Aorta (tissue), 5 donors: ENCODE data around the gene ZNF81. TPM values are rescaled to one million over a fixed set of nuclear protein-coding genes. Genes with fewer than 3 reads are reported as not detected.
A peak's percentile ranks its signal among the peaks of the same experiment; 100 is the strongest.
"Not testable (repeated sequence)": the region's sequence is repeated elsewhere in the genome, so short reads cannot be mapped to it uniquely, and the experiment has no call there.

ENCODE experiments used
- ATAC-seq: fragments of 200-7000 bp; cut with Tn5 transposase; one replicate; pipeline ENCODE4 v1.9.1; 2022; ENCODE audit warnings: moderate library complexity; ENCODE audit not compliant: low FRiP score
- DNase-seq, 2 donors: peaks; one replicate each; pipeline ENCODE4 v3.0.0-alpha.2; 2020
- H3K27ac ChIP-seq, 2 donors: one replicate each; pipeline ENCODE4 v1.5.1; 2013; ENCODE audit warnings: low read length in 2 of 2, mild to moderate bottlenecking in 2 of 2, moderate library complexity in 2 of 2, control low read depth in 1 of 2, inconsistent platforms in 1 of 2, low read depth in 1 of 2
- H3K27me3 ChIP-seq, 2 donors: one replicate each; pipeline ENCODE4 v1.6.1; 2013; ENCODE audit warnings: control low read depth in 1 of 2, low read length in 1 of 2, mild to moderate bottlenecking in 1 of 2, moderate library complexity in 1 of 2; ENCODE audit not compliant: insufficient read depth in 2 of 2, control insufficient read depth in 1 of 2
- H3K36me3 ChIP-seq, 2 donors: one replicate each; pipeline ENCODE4 v1.6.1; 2013; ENCODE audit warnings: control low read depth in 1 of 2, low read length in 1 of 2, mild to moderate bottlenecking in 1 of 2; ENCODE audit not compliant: insufficient read depth in 2 of 2, control insufficient read depth in 1 of 2
- H3K4me1 ChIP-seq, 2 donors: one replicate each; pipeline ENCODE4 v1.6.1; 2013; ENCODE audit warnings: low read length in 2 of 2, control low read depth in 1 of 2, mild to moderate bottlenecking in 1 of 2, moderate library complexity in 1 of 2; ENCODE audit not compliant: insufficient read depth in 2 of 2, control insufficient read depth in 1 of 2
- H3K4me3 ChIP-seq, 2 donors: one replicate each; pipeline ENCODE4 v1.5.1; 2013; ENCODE audit warnings: low read length in 2 of 2, control low read depth in 1 of 2, mild to moderate bottlenecking in 1 of 2
- H3K9me3 ChIP-seq: one replicate; pipeline ENCODE4 v1.6.1; 2013; ENCODE audit warnings: mild to moderate bottlenecking, low read length; ENCODE audit not compliant: control insufficient read depth
- WGBS, 2 donors: extraction: QIAGEN DNeasy Blood & Tissue Kit; methylation state at CpG; one replicate each; pipeline ENCODE4 v1.1.7; 2013; 5-methylcytosine and 5-hydroxymethylcytosine counted together
- intact Hi-C, 2 donors: fragments of 100-400 bp; cut with DNase I; formaldehyde crosslinking; loops; one replicate each; pipeline versions ENCODE4 v1.14.2 to v1.15.0; 2022
- polyA plus RNA-seq, 2 donors: library from polyadenylated mRNA; stranded (reverse); fragments of 200-250 nt; gene quantifications; one replicate each; pipeline ENCODE4 v1.2.3, GENCODE V29; 2013
- total RNA-seq, 2 donors: library from RNA; stranded (reverse); fragmentation: NEBNext Ultra II Directional; extraction: Animal tissue kit (Norgen Biotek cat#: 25700); gene quantifications; one replicate each; pipeline ENCODE4 v1.2.1, GENCODE V29; 2021
- donor health status: healthy with polysubstance abuse.
- donor health status: Bipolar disorder and iron deficiency.
- donor health status: DM: no; HTN: no; CAD: no.
- donor health status: DM: no; HTN: no; CAD: no.
- donor health status: DM: yes; HTN: yes; CAD: no.

The ZNF81 gene
- total and polyA plus RNA-seq, 4 donors, result 1.1 to 13.3 (median 5.7) TPM

DNA sequence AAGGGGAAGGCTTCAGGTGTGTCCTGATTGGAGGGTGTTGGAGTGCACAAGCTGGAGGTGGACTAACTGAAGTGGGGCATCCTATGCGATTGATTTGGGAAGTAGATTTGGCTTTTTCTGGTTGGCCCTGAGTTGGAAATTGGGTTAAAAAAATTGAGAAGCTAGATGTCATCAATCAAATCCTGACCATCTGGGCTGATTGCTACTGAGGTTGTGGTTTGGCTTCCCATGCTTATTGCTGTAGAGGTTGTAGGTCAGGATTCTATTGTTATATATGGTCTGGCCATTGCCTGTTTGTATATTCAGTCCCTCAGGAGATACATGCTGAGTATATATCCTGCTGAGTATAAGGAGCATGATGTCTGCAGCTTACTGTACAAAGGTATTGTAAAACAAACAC lies 7.7 kb upstream of the ZNF81 start:
- H3K4me1 ChIP-seq, result no peaks in the 10 kb centered on the region
- no peak overlapping the region for H3K4me3 ChIP-seq
- intact Hi-C loops, result no loop called here
- H3K36me3 ChIP-seq, result no peaks in the 10 kb centered on the region
- no peak overlapping the region for H3K27ac ChIP-seq
- ATAC-seq, result no peak
- H3K27me3 ChIP-seq, result no peaks in the 10 kb centered on the region
- WGBS, 2 donors, result 77 to 81% methylated on average over 1 of the region's 1 CpG
- DNase-seq, result no peak
- no peaks in the 10 kb centered on the region for H3K9me3 ChIP-seq

DNA sequence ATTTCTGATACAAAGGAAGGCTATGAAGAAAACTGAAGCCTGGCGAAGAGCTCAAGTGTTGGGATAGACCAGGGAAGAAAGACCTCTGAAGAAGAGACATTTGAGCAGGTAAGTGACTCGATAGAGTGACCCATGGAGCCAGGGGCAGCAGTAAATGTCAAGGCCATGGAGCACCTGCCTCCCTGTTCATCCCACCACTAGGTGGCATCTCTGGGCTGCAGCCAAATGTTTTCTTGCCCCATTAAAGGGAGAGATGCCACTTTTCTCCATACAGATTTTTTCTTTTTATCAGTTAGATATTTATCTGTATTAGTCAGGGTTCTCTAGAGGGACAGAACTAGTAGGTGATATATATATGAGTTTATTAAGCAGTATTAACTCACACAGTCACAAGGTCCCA lies 4.9 kb upstream of the ZNF81 start:
- Histone ChIP-seq H3K36me3 (no peaks in the 10 kb centered on the region), H3K27ac (no peak overlapping the region), H3K4me3 (no peak overlapping the region), H3K27me3 (no peaks in the 10 kb centered on the region), H3K4me1 (no peaks in the 10 kb centered on the region), H3K9me3 (no peaks in the 10 kb centered on the region)
- 31 to 43% methylated on average over 2 of the region's 2 CpGs for WGBS, 2 donors
- intact Hi-C loops, result loop anchor here (10.0 kb wide), 2 partner anchors 177 to 193 kb away; partner anchors contain the start of genes ELK1 (in 1 of the 2) and UXT (in 1 of the 2)
- DNase-seq (peak in 1 of 2 donors; percentile 51), ATAC-seq (no peak)

DNA sequence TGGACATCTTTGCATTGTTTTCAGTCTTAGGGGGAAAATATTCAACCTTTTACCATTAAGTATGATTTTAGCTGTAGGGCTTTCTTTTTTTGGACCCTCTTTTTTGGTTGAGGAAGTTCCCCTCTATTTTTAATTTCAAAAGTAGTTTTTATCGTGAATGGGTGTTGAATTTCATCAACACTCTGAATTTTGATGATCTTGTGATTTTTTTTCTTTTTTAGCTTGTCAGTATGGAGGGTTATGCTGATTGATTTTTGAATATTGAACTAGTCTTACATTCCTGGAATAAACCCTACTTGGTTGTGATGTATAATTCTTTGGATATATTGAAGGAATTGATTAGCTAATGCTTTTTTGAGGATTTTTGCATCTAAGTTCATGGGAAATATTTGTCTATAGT lies 1.7 kb downstream of the ZNF81 start:
- intact Hi-C loops, result loop anchor here (5.0 to 10.0 kb wide), 3 partner anchors 184 to 189 kb away; partner anchors contain the start of genes ELK1 (in 1 of the 2) and UXT (in 1 of the 2)
- 65 to 76% methylated on average over 1 of the region's 1 CpG for WGBS, 2 donors
- no peak for ATAC-seq

DNA sequence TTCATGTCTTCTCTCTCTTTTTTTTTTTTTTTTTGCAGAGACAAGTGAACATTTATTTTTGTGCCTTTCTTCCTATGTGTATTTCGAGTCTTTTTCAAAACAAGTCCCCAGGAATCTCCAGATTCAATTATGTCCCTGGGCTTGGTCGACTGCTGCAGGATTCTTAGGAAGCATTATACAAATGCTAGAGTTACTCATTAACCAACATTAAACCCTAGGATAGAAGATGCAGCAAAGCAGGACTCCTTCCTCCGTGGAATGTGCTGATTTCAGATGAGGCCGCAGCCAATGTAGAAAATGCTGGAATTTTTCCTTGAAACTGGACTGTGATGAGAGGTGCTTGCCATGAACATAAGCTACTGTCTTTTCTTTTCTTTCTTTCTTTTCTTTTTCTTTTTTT lies 3.4 kb downstream of the ZNF81 start:
- no peak overlapping the region for H3K4me3 ChIP-seq
- no peak overlapping the region for H3K27ac ChIP-seq
- no peaks in the 10 kb centered on the region for H3K9me3 ChIP-seq
- H3K4me1 ChIP-seq, result no peaks in the 10 kb centered on the region
- intact Hi-C loops, result no loop called here
- no peak for ATAC-seq
- H3K27me3 ChIP-seq, result no peaks in the 10 kb centered on the region
- whole genome bisulfite sequencing, 2 donors, result 76 to 85% methylated on average over 4 of the region's 4 CpGs
- no peak for DNase-seq
- no peaks in the 10 kb centered on the region for H3K36me3 ChIP-seq

More for the DNA sequence above, 1.7 kb downstream of the ZNF81 start:
- no peaks in the 10 kb centered on the region for H3K4me1 ChIP-seq
- H3K4me3 ChIP-seq, result no peak overlapping the region
- no peak overlapping the region for H3K27ac ChIP-seq
- H3K27me3 ChIP-seq, result no peaks in the 10 kb centered on the region
- H3K36me3 ChIP-seq, result no peaks in the 10 kb centered on the region
- no peaks in the 10 kb centered on the region for H3K9me3 ChIP-seq
- DNase-seq, result no peak

DNA sequence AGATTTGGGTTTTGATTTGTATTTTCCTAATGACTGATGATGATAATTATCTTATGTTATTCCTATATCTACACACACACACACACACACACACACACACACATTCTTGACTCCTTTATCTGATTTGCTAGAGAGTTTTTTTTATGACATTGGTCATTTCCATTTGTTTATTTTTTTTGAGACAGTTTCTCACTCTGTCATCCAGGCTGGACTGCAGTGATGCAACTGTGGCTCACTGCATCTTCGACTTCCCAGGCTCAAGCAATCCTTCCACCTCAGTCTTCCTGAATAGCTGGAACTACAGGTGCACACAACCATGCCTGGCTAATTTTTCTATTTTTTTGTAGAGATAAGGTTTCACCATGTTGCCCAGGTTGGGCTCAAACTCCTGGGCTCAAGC lies 6.7 kb downstream of the ZNF81 start:
- WGBS, 2 donors, result 74 to 83% methylated on average over 1 of the region's 1 CpG
- Histone ChIP-seq H3K9me3 (no peaks in the 10 kb centered on the region), H3K27ac (no peak overlapping the region), H3K4me1 (no peaks in the 10 kb centered on the region), H3K4me3 (no peak overlapping the region), H3K36me3 (no peaks in the 10 kb centered on the region), H3K27me3 (no peaks in the 10 kb centered on the region)
- no peak for DNase-seq
- intact Hi-C loops, result no loop called here
- ATAC-seq, result no peak

DNA sequence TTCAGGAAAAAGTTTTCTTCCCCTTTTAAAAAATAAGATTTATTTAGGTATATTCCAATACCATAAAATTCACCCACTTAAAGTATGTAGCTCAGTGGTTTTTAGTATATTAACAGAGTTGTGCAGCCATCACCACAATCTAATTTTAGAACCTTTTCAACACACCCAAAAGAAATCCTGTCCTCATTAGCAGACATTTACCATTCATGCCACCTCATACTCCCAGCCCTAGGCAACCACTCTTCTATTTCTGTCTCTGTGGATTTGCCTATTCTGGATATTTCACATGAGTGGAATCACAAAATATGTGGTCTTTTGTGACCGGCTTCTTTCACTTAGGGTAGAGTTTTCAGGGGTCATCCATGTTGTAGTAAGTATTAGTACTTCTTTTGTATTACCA lies 7.4 kb downstream of the ZNF81 start:
- no peaks in the 10 kb centered on the region for H3K4me1 ChIP-seq
- no peak overlapping the region for H3K27ac ChIP-seq
- no peak overlapping the region for H3K4me3 ChIP-seq
- no peaks in the 10 kb centered on the region for H3K9me3 ChIP-seq
- H3K36me3 ChIP-seq, result no peaks in the 10 kb centered on the region
- ATAC-seq (no peak), DNase-seq (no peak)
- intact Hi-C loops, result no loop called here
- 88 to 96% methylated on average over 1 of the region's 1 CpG for WGBS, 2 donors
- H3K27me3 ChIP-seq, result no peaks in the 10 kb centered on the region

DNA sequence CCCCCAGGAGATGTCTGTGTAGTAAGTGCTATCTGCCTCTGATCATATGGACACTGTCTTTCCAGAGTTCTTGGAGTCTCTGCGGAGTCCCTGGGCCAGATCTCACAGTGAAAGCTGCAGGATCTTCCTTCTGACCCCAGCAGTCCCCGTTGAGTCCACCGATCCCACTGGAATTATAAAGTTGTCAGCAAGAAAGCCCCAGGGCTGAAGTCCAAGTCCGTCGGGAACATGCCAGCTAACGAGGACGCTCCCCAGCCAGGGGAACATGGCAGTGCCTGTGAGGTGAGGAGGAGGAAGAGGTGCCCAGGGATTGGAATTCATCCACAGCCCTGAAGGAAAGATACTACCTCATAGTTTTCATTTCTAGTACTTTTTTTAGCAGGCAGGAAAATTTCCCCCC lies 9.3 kb downstream of the ZNF81 start:
- no peak overlapping the region for H3K4me3 ChIP-seq
- no peaks in the 10 kb centered on the region for H3K36me3 ChIP-seq
- no peak for ATAC-seq
- H3K27me3 ChIP-seq, result no peaks in the 10 kb centered on the region
- no peaks in the 10 kb centered on the region for H3K4me1 ChIP-seq
- no peaks in the 10 kb centered on the region for H3K9me3 ChIP-seq
- H3K27ac ChIP-seq, result no peak overlapping the region
- 66 to 72% methylated on average over 7 of the region's 7 CpGs for WGBS, 2 donors
- intact Hi-C loops, result no loop called here
- DNase-seq, result no peak

DNA sequence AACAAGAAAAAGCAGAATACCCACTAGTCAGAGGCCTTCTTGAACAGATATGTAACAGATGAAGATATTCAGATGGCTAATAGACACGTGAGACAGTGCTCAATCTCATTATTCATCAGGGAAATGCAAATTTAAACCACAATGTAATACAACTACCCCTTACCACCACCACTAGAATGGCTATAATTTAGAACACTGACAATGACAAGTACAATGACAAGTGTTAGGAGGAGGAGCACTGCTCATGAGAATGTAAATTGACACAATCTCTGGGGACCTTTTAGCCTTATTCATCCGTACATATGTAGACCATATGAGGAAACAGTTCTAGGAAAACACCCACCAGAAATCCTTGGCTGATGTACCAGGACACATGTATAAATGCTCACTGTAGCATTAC lies 13.1 kb downstream of the ZNF81 start:
- 47 to 64% methylated on average over 2 of the region's 2 CpGs for WGBS, 2 donors
- H3K4me1 ChIP-seq, result no peaks in the 10 kb centered on the region
- H3K9me3 ChIP-seq, result no peaks in the 10 kb centered on the region
- H3K27me3 ChIP-seq, result no peaks in the 10 kb centered on the region
- no peak overlapping the region for H3K4me3 ChIP-seq
- H3K27ac ChIP-seq, result no peak overlapping the region
- ATAC-seq, result no peak
- DNase-seq, result no peak
- H3K36me3 ChIP-seq, result no peaks in the 10 kb centered on the region
- intact Hi-C loops, result loop anchor here in 1 of 2 donors (5.0 kb wide), 1 partner anchor 178 kb away; no protein-coding TSS in a partner anchor

DNA sequence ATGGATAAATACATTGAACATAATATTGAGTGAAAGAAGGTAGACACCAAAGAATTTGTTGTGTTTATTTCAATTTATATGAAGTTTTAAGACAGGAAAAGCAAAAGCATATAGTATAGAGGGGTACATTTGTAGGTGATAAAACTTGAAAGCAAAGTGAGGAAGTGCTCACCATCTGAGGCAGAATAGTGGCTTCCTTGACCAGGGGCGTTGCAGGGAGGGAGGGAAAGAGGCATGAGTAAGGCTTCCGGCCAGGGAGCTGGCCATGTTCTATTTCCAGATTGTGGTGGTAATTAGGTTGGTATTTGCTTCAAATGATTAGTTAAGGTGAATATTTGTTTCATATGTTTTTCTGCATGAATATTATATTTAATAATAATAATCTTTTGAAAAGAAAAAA lies 13.7 kb downstream of the ZNF81 start:
- no CpG with 5 or more reads among the region's 2 CpGs for WGBS, 2 donors
- not testable (repeated sequence) for H3K4me3 ChIP-seq, H3K36me3 ChIP-seq, ATAC-seq, H3K4me1 ChIP-seq, H3K27me3 ChIP-seq, DNase-seq, H3K9me3 ChIP-seq, H3K27ac ChIP-seq
- intact Hi-C loops, result loop anchor here in 1 of 2 donors (5.0 kb wide), 1 partner anchor 177 kb away; no protein-coding TSS in a partner anchor
